A549 (cell line): ENCODE measurements around the gene CCDC85C.

ENCODE experiments used
- CBX2 ChIP-seq: fragments of 200-600 bp; sonication (generic); IDR thresholded peaks from 2 replicates; pipeline ENCODE4 v1.6.1; 2016; ENCODE audit warnings: low read depth, mild to moderate bottlenecking, borderline replicate concordance
- CTCF ChIP-seq: fragments of >200 bp; sonication (Bioruptor Twin); formaldehyde crosslinking; IDR thresholded peaks from 3 replicates; pipeline ENCODE4 v1.5.1; 2016
- MYC ChIP-seq: IDR thresholded peaks from 2 replicates; pipeline ENCODE4 v1.6.1; 2012; ENCODE audit warnings: mild to moderate bottlenecking, inconsistent platforms, low read length, improper control_type of control experiment, borderline replicate concordance
- POLR2A ChIP-seq: IDR thresholded peaks from 2 replicates; pipeline ENCODE4 v1.6.1; 2012; ENCODE audit warnings: mild to moderate bottlenecking, low read length
- TP53 ChIP-seq: fragments of 250-450 bp; sonication (Bioruptor Pico); IDR thresholded peaks from 2 replicates; pipeline ENCODE4 v1.5.0; 2021; ENCODE audit warnings: mild to moderate bottlenecking, moderate library complexity
- USF2 ChIP-seq: fragments of 450-650 bp; IDR thresholded peaks from 2 replicates; pipeline ENCODE4 v1.6.1; 2014; ENCODE audit warnings: antibody characterized with exemption
- TF ChIP-seq, protein P1 (sequence below): fragments of 200-600 bp; sonication (generic); IDR thresholded peaks from 2 replicates; pipeline ENCODE4 v1.6.1; 2016; ENCODE audit warnings: antibody characterized with exemption, mild to moderate bottlenecking, moderate library complexity

DNA sequence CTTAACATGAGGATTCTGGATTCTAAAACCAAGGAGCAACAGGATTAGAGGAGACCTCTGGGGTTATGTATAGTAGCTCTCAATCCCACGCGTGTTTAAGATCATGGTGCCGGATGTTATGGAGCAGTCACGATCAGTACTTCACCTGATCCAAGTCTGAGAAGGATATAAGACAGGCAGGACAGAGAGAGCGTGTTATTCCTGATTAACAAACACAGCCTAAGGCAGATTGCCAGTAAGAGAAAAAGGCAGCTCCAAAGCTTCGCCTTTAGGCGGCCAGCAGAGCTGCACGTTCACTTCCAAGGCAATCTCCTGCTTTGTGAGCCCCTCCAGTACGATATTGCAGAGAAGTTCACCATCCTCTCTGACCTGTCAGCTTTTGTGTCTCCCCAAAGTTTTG, 128.8 kb downstream of the CCDC85C start:
- TF ChIP-seq USF2: no peak
- TF ChIP-seq MYC: no peak
- no peak for TF ChIP-seq CBX2
- TF ChIP-seq CTCF: no peak
- TF ChIP-seq, protein P1, sequence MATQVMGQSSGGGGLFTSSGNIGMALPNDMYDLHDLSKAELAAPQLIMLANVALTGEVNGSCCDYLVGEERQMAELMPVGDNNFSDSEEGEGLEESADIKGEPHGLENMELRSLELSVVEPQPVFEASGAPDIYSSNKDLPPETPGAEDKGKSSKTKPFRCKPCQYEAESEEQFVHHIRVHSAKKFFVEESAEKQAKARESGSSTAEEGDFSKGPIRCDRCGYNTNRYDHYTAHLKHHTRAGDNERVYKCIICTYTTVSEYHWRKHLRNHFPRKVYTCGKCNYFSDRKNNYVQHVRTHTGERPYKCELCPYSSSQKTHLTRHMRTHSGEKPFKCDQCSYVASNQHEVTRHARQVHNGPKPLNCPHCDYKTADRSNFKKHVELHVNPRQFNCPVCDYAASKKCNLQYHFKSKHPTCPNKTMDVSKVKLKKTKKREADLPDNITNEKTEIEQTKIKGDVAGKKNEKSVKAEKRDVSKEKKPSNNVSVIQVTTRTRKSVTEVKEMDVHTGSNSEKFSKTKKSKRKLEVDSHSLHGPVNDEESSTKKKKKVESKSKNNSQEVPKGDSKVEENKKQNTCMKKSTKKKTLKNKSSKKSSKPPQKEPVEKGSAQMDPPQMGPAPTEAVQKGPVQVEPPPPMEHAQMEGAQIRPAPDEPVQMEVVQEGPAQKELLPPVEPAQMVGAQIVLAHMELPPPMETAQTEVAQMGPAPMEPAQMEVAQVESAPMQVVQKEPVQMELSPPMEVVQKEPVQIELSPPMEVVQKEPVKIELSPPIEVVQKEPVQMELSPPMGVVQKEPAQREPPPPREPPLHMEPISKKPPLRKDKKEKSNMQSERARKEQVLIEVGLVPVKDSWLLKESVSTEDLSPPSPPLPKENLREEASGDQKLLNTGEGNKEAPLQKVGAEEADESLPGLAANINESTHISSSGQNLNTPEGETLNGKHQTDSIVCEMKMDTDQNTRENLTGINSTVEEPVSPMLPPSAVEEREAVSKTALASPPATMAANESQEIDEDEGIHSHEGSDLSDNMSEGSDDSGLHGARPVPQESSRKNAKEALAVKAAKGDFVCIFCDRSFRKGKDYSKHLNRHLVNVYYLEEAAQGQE: no peak
- TF ChIP-seq POLR2A: no peak
- no peak for TF ChIP-seq TP53
